H1 (cell line): ENCODE data around the gene HFE. TPM values are rescaled to one million over a fixed set of nuclear protein-coding genes. Genes with fewer than 3 reads are reported as not detected.
"Not testable (repeated sequence)": the region's sequence is repeated elsewhere in the genome, so short reads cannot be mapped to it uniquely, and the experiment has no call there.

Source experiments
- CTCF ChIA-PET: fragments of 300-600 bp; sonication (Branson Sonifier 250); formaldehyde crosslinking; loops from one replicate; lab custom pipeline; 2021; ENCODE audit not compliant: partially characterized antibody; lab: Charles Lee
- POLR2A ChIA-PET: fragments of 300-600 bp; sonication (Branson Sonifier 250); formaldehyde crosslinking; loops from one replicate; lab custom pipeline; 2021; ENCODE audit warnings: inconsistent platforms; ENCODE audit not compliant: partially characterized antibody; lab: Charles Lee
- DNase-seq, 2 experiments: peaks; one replicate each; pipeline versions ENCODE4 v3.0.0 to v3.0.0-alpha.2; 2010 to 2022; ENCODE audit warnings: low spot score in 2 of 2, low read depth in 1 of 2, mixed read lengths in 1 of 2
- FAIRE-seq: peaks from 2 replicates; lab custom pipeline; 2011; peaks lifted over from hg19 to GRCh38; lab: Jason Lieb, UNC
- H2AFZ ChIP-seq: 2 replicates; pipeline ENCODE4 v1.8.1; 2012; ENCODE audit warnings: low read length, inconsistent platforms
- H2AK5ac ChIP-seq: 2 replicates; pipeline ENCODE4 v1.6.1; 2013; ENCODE audit warnings: low read depth, low read length
- H2BK120ac ChIP-seq: replicated peaks from 2 replicates; pipeline ENCODE3; 2013; ENCODE audit warnings: low read depth, low read length, inconsistent platforms
- H2BK12ac ChIP-seq: 2 replicates; pipeline ENCODE4 v1.6.1; 2013; ENCODE audit warnings: low read depth, low read length
- H2BK15ac ChIP-seq: 2 replicates; pipeline ENCODE4 v1.6.1; 2013; ENCODE audit warnings: low read length
- H2BK20ac ChIP-seq: 2 replicates; pipeline ENCODE4 v1.6.1; 2013; ENCODE audit warnings: low read length
- H2BK5ac ChIP-seq: 2 replicates; pipeline ENCODE4 v1.6.1; 2013; ENCODE audit warnings: low read depth, low read length
- H3K14ac ChIP-seq: 2 replicates; pipeline ENCODE4 v1.6.1; 2013; ENCODE audit warnings: inconsistent platforms; ENCODE audit not compliant: insufficient read length
- H3K18ac ChIP-seq: 2 replicates; pipeline ENCODE4 v1.6.1; 2013; ENCODE audit warnings: low read length; ENCODE audit errors: extremely low read depth
- H3K23ac ChIP-seq: 2 replicates; pipeline ENCODE4 v1.6.1; 2013; ENCODE audit warnings: inconsistent platforms; ENCODE audit not compliant: insufficient read length
- H3K23me2 ChIP-seq: 2 replicates; pipeline ENCODE4 v1.6.1; 2013; ENCODE audit warnings: low read depth, low read length
- H3K27ac ChIP-seq: 2 replicates; pipeline ENCODE4 v1.6.1; 2011; ENCODE audit warnings: low read depth, low read length, inconsistent platforms
- H3K27me3 ChIP-seq, 4 experiments: replicated peaks in 1 of 4; 1 replicate in 1 of 4; 2 replicates in 3 of 4; pipeline versions ENCODE4 v1.6.1 to v1.8.1; 2011 to 2013; ENCODE audit warnings: low read length in 3 of 4, mild to moderate bottlenecking in 3 of 4, inconsistent platforms in 2 of 4, mixed read lengths in 2 of 4, moderate library complexity in 1 of 4; ENCODE audit not compliant: control insufficient read depth in 3 of 4, insufficient read depth in 3 of 4; ENCODE audit errors: extremely low read depth in 1 of 4
- H3K36me3 ChIP-seq, 4 experiments: 2 replicates each; pipeline versions ENCODE4 v1.6.1 to v1.8.1; 2011 to 2013; ENCODE audit warnings: mild to moderate bottlenecking in 4 of 4, low read length in 3 of 4, moderate library complexity in 2 of 4, control low read depth in 1 of 4, inconsistent platforms in 1 of 4; ENCODE audit not compliant: insufficient read depth in 4 of 4, control insufficient read depth in 2 of 4
- H3K4ac ChIP-seq: replicated peaks from 2 replicates; pipeline ENCODE3; 2013; ENCODE audit warnings: low read length, low read depth, mixed read lengths, inconsistent platforms; ENCODE audit not compliant: insufficient read length
- H3K4me1 ChIP-seq, 4 experiments: replicated peaks in 1 of 4; 1 replicate in 1 of 4; 2 replicates in 3 of 4; pipeline versions ENCODE4 v1.6.1 to v1.8.1; 2011 to 2013; ENCODE audit warnings: low read length in 3 of 4, inconsistent platforms in 2 of 4, mixed read lengths in 1 of 4; ENCODE audit not compliant: insufficient read depth in 4 of 4, control insufficient read depth in 3 of 4
- H3K4me2 ChIP-seq, 2 experiments: 2 replicates each; pipeline versions ENCODE4 v1.6.1 to v1.8.1; 2011 to 2013; ENCODE audit warnings: low read depth in 2 of 2, low read length in 2 of 2, control low read depth in 1 of 2, inconsistent platforms in 1 of 2, mild to moderate bottlenecking in 1 of 2; ENCODE audit not compliant: insufficient read depth in 1 of 2
- H3K4me3 ChIP-seq, 4 experiments: fragments of 200-600, 300-600 bp in 1 of 4; sonication (generic), shearing (Covaris generic), sonication (Bioruptor Twin) in 1 of 4; 2 replicates each; pipeline versions ENCODE4 v1.5.1 to v1.8.1; 2011 to 2016; ENCODE audit warnings: low read length in 4 of 4, low read depth in 3 of 4, control low read depth in 2 of 4, inconsistent platforms in 2 of 4, mild to moderate bottlenecking in 2 of 4, mixed read lengths in 1 of 4, moderate library complexity in 1 of 4; ENCODE audit not compliant: insufficient read depth in 2 of 4; ENCODE audit errors: extremely low read depth in 1 of 4
- H3K56ac ChIP-seq: replicated peaks from 2 replicates; pipeline ENCODE3; 2013; ENCODE audit warnings: low read depth, mild to moderate bottlenecking, mixed read lengths, low read length, inconsistent platforms; ENCODE audit not compliant: insufficient read length
- H3K79me1 ChIP-seq: 2 replicates; pipeline ENCODE4 v1.6.1; 2013; ENCODE audit warnings: low read depth, low read length, control low read depth
- H3K79me2 ChIP-seq, 2 experiments: 2 replicates each; pipeline versions ENCODE4 v1.6.1 to v1.8.1; 2012 to 2013; ENCODE audit warnings: low read length in 2 of 2, mild to moderate bottlenecking in 2 of 2, inconsistent platforms in 1 of 2; ENCODE audit not compliant: insufficient read depth in 2 of 2, control insufficient read depth in 1 of 2
- H3K9ac ChIP-seq, 4 experiments: replicated peaks in 1 of 4; 1 replicate in 1 of 4; 2 replicates in 3 of 4; pipeline versions ENCODE4 v1.6.1 to v1.8.1; 2011 to 2013; ENCODE audit warnings: low read depth in 3 of 4, low read length in 3 of 4, control low read depth in 2 of 4, mild to moderate bottlenecking in 2 of 4, moderate library complexity in 2 of 4, inconsistent platforms in 1 of 4; ENCODE audit errors: extremely low read depth in 1 of 4
- H3K9me3 ChIP-seq, 2 experiments: 2 replicates each; pipeline versions ENCODE4 v1.6.1 to v1.8.1; 2012 to 2013; ENCODE audit warnings: mild to moderate bottlenecking in 2 of 2, moderate library complexity in 2 of 2, control low read depth in 1 of 2, inconsistent platforms in 1 of 2, low read depth in 1 of 2, low read length in 1 of 2, mixed read lengths in 1 of 2; ENCODE audit not compliant: insufficient read depth in 2 of 2
- H4K20me1 ChIP-seq, 2 experiments: replicated peaks in 1 of 2; 2 replicates each; pipeline versions ENCODE3 to v1.8.1; 2011 to 2013; ENCODE audit warnings: inconsistent platforms in 2 of 2, low read length in 2 of 2, mild to moderate bottlenecking in 1 of 2; ENCODE audit not compliant: insufficient read depth in 2 of 2, control insufficient read depth in 1 of 2
- H4K5ac ChIP-seq: 2 replicates; pipeline ENCODE4 v1.6.1; 2013; ENCODE audit warnings: low read length, low read depth, mixed read lengths, inconsistent platforms; ENCODE audit not compliant: insufficient read length
- H4K8ac ChIP-seq: 2 replicates; pipeline ENCODE4 v1.8.0; 2013; ENCODE audit warnings: mild to moderate bottlenecking, moderate library complexity, low read length, inconsistent platforms; ENCODE audit not compliant: insufficient read depth; ENCODE audit errors: extremely low read depth
- H4K91ac ChIP-seq: replicated peaks from 2 replicates; pipeline ENCODE3; 2013; ENCODE audit warnings: low read length, mixed read lengths, inconsistent platforms; ENCODE audit not compliant: insufficient read length
- EP300 ChIP-seq, 2 experiments: IDR thresholded peaks; 1 replicate in 1 of 2; 2 replicates in 1 of 2; pipeline ENCODE4 v1.6.1; 2011 to 2012; ENCODE audit warnings: low read depth in 2 of 2, low read length in 2 of 2, mild to moderate bottlenecking in 2 of 2, borderline replicate concordance in 1 of 2, inconsistent platforms in 1 of 2, moderate library complexity in 1 of 2
- WGBS, 2 experiments: shearing (Covaris generic) in 1 of 2; methylation state at CpG; one replicate each; pipeline versions ENCODE4 v1.1.6 to v1.1.7; 2013 to 2015; ENCODE audit warnings: low lambda C conversion rate in 2 of 2, mixed read lengths in 2 of 2, inconsistent platforms in 1 of 2, low coverage in 1 of 2, missing lambda C conversion rate in 1 of 2; ENCODE audit not compliant: insufficient replicate concordance in 2 of 2, insufficient coverage in 1 of 2, insufficient read length in 1 of 2; ENCODE audit errors: extremely low coverage in 1 of 2, missing lambda C conversion rate in 1 of 2; 5-methylcytosine and 5-hydroxymethylcytosine counted together
- polyA plus RNA-seq, 7 experiments: library from polyadenylated mRNA; depleted of rRNA in 3 of 7; stranded (reverse) in 5 of 7; unstranded in 2 of 7; fragments of >200 nt in 5 of 7; fragments of 200-250 nt in 2 of 7; gene quantifications; 1 replicate in 5 of 7; 2 replicates in 1 of 7; 4 replicates in 1 of 7; pipeline versions ENCODE4 v1.2.1 to v1.2.3, GENCODE V29; 2011 to 2013; ENCODE audit warnings: missing spikeins in 2 of 7, mixed read lengths in 2 of 7
- total RNA-seq: library from RNA; stranded (reverse); fragmentation: NEBNext Ultra II Directional; extraction: Animal tissue kit (Norgen Biotek cat#: 25700); gene quantifications from 2 replicates; pipeline ENCODE4 v1.2.1, GENCODE V29; 2021

HFE gene
- total and polyA plus RNA-seq, 2 of the 8 experiments (the other 6 are each of a cell fraction or from before 2014, with no cell fraction given): 1.6 to 2.0 TPM

DNA sequence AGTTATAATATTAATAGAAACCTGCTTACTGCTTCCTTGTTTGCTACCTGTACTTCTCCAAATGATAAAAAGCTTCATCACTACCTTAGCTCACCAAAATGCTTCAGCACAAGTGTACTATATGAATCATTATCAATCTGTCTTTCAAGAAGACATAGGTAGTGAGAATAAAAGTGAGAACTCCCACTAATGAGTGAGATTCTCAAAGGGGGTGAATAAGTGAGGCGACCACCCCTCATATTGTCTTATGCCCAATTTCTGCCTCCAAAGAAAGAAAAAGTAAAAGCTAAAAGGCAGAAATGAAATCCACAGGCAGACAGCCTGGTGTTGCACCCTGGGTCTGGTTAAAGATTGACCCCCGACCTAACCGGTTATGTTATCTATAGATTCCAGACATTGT is 6.1 kb upstream of the HFE start:
- not testable (repeated sequence) for H3K27me3 ChIP-seq, H3K9ac ChIP-seq, H4K8ac ChIP-seq, H3K79me1 ChIP-seq, H3K4ac ChIP-seq, H3K23ac ChIP-seq, H2BK20ac ChIP-seq, H3K18ac ChIP-seq, H3K14ac ChIP-seq, H3K79me2 ChIP-seq
- peak in 1 of 2 experiments; percentile 9; a peak in 1 of 3 replicates for TF ChIP-seq EP300 (IDR thresholded peaks at IDR 0.05; ENCODE audit: borderline replicate concordance in 1 of 2, low read depth in 2 of 2, low read length in 2 of 2)
- TF ChIP-seq, all 59 proteins: peak for 1; not testable (repeated sequence) for 58
- not testable (repeated sequence) for H3K4me2 ChIP-seq, H2BK120ac ChIP-seq, H3K4me3 ChIP-seq, H3K27ac ChIP-seq, H4K91ac ChIP-seq, H2BK15ac ChIP-seq, DNase-seq, H2BK5ac ChIP-seq, H3K56ac ChIP-seq, FAIRE-seq, H2AK5ac ChIP-seq, H3K9me3 ChIP-seq, H3K4me1 ChIP-seq, H2BK12ac ChIP-seq, H2AFZ ChIP-seq, H3K23me2 ChIP-seq, H4K5ac ChIP-seq, H4K20me1 ChIP-seq, H3K36me3 ChIP-seq
- POLR2A ChIA-PET: interaction anchor here (1.0 to 1.5 kb wide), 6 partner anchors 8 to 116 kb away, joined by 3 to 6 read pairs (median 4); a partner anchor contains a TSS
- CTCF ChIA-PET: interaction anchor here (0.9 to 2.5 kb wide), 5 partner anchors 11 to 65 kb away, joined by 3 to 13 read pairs (median 4); no protein-coding TSS in a partner anchor
- WGBS, 2 experiments: 96% methylated on average over 3 of the region's 3 CpGs; no CpG with 5 or more reads in 1 of the 2 experiments
